ENCODE results near the gene SIK3.

GRCh38 chr11:116813781-116814471 is 284.3 kb downstream of the SIK3 start:
- no peak for TF ChIP-seq POLR2A (IDR thresholded peaks at IDR 0.05)
- no peak for TF ChIP-seq CTCF (IDR thresholded peaks at IDR 0.05)
